SK-N-SH (cell line): ENCODE results near the gene CNNM1. TPM values are rescaled to one million over a fixed set of nuclear protein-coding genes. Genes with fewer than 3 reads are reported as not detected.

ENCODE experiments used
- CTCF ChIA-PET: fragments of 300-600, 350-600 bp; formaldehyde crosslinking; extraction: SDS; loops from one replicate; lab custom pipeline; 2021; lab: Yijun Ruan, JAX
- POLR2A ChIA-PET: fragments of 350-600 bp; sonication (Branson Sonifier 250); formaldehyde crosslinking; extraction: SDS; loops from one replicate; lab custom pipeline; 2020; ENCODE audit warnings: antibody characterized with exemption, inconsistent platforms; lab: Yijun Ruan, JAX
- DNase-seq: peaks from one replicate; pipeline ENCODE4 v3.0.0; 2012
- H2AFZ ChIP-seq: fragments of 200-600 bp; sonication (generic); 2 replicates; pipeline ENCODE4 v1.8.1; 2016; ENCODE audit warnings: antibody characterized with exemption, mild to moderate bottlenecking, low read depth
- H3F3A ChIP-seq: fragments of 200-600 bp; sonication (generic); replicated peaks from 2 replicates; pipeline ENCODE3; 2016; ENCODE audit warnings: antibody characterized with exemption, mild to moderate bottlenecking; ENCODE audit not compliant: insufficient read depth
- H3K27ac ChIP-seq, 2 experiments: fragments of 200-500 bp in 1 of 2; fragments of 200-600 bp in 1 of 2; sonication (Bioruptor generic) in 1 of 2; sonication (generic), shearing (Covaris generic) in 1 of 2; 2 replicates each; pipeline versions ENCODE4 v1.5.1 to v1.6.1; 2014 to 2016; ENCODE audit warnings: low read depth in 2 of 2, inconsistent platforms in 1 of 2, low read length in 1 of 2, mild to moderate bottlenecking in 1 of 2, mixed read lengths in 1 of 2
- H3K27me3 ChIP-seq: fragments of 200-600 bp; sonication (generic), shearing (Covaris generic); 2 replicates; pipeline ENCODE4 v1.6.1; 2016; ENCODE audit warnings: mixed run types; ENCODE audit not compliant: insufficient read depth
- H3K36me3 ChIP-seq, 2 experiments: fragments of 200-500 bp in 1 of 2; fragments of 200-600 bp in 1 of 2; sonication (Bioruptor generic) in 1 of 2; sonication (generic) in 1 of 2; replicated peaks in 1 of 2; 2 replicates each; pipeline versions ENCODE3 to v1.5.1; 2014 to 2016; ENCODE audit warnings: low read length in 1 of 2, mild to moderate bottlenecking in 1 of 2; ENCODE audit not compliant: insufficient read depth in 2 of 2, control insufficient read depth in 1 of 2
- H3K4me1 ChIP-seq, 2 experiments: fragments of 200-500 bp in 1 of 2; fragments of 200-600 bp in 1 of 2; sonication (Bioruptor generic) in 1 of 2; sonication (generic), shearing (Covaris generic) in 1 of 2; 2 replicates each; pipeline versions ENCODE4 v1.5.1 to v1.6.1; 2014 to 2016; ENCODE audit warnings: low read depth in 1 of 2, low read length in 1 of 2, mixed run types in 1 of 2; ENCODE audit not compliant: insufficient read depth in 2 of 2, control insufficient read depth in 1 of 2
- H3K4me2 ChIP-seq: fragments of 200-600 bp; sonication (generic), shearing (Covaris generic); 2 replicates; pipeline ENCODE4 v1.6.1; 2017; ENCODE audit warnings: mixed run types
- H3K4me3 ChIP-seq, 2 experiments: fragments of 200-500 bp in 1 of 2; fragments of 200-600 bp in 1 of 2; sonication (Bioruptor generic) in 1 of 2; sonication (generic), shearing (Covaris generic) in 1 of 2; 2 replicates each; pipeline versions ENCODE4 v1.5.1 to v1.8.1; 2014 to 2016; ENCODE audit warnings: low read depth in 2 of 2, inconsistent platforms in 1 of 2, low read length in 1 of 2, mild to moderate bottlenecking in 1 of 2, mixed read lengths in 1 of 2, moderate library complexity in 1 of 2
- H3K79me2 ChIP-seq: fragments of 200-600 bp; sonication (generic); 2 replicates; pipeline ENCODE4 v1.8.1; 2017; ENCODE audit warnings: mild to moderate bottlenecking; ENCODE audit not compliant: insufficient read depth
- H3K9ac ChIP-seq: fragments of 200-600 bp; sonication (generic); 2 replicates; pipeline ENCODE4 v1.6.1; 2017; ENCODE audit warnings: mixed run types
- H3K9me2 ChIP-seq: fragments of 200-600 bp; sonication (generic); 2 replicates; pipeline ENCODE4 v1.6.1; 2017; ENCODE audit warnings: mixed run types
- H3K9me3 ChIP-seq: fragments of 200-600 bp; sonication (generic); 2 replicates; pipeline ENCODE4 v1.6.1; 2017; ENCODE audit warnings: mixed run types, mild to moderate bottlenecking, moderate library complexity
- H4K20me1 ChIP-seq: fragments of 200-600 bp; sonication (generic); 2 replicates; pipeline ENCODE4 v1.6.1; 2017; ENCODE audit warnings: mild to moderate bottlenecking, mixed run types; ENCODE audit not compliant: insufficient read depth
- CHD2 ChIP-seq: fragments of 150-350 bp; IDR thresholded peaks from 2 replicates; pipeline ENCODE4 v1.6.1; 2018; ENCODE audit warnings: low read length; ENCODE audit not compliant: partially characterized antibody
- CTCF ChIP-seq: fragments of 200-600 bp; sonication (generic); IDR thresholded peaks from 2 replicates; pipeline ENCODE4 v1.6.1; 2017; ENCODE audit warnings: antibody characterized with exemption, mild to moderate bottlenecking, moderate library complexity
- EZH2phosphoT487 ChIP-seq: fragments of 200-600 bp; sonication (generic); IDR thresholded peaks from 2 replicates; pipeline ENCODE4 v1.6.1; 2017; ENCODE audit warnings: low read depth, mixed run types, mild to moderate bottlenecking, antibody characterized with exemption, moderate library complexity, borderline replicate concordance
- FOXM1 ChIP-seq: IDR thresholded peaks from 2 replicates; pipeline ENCODE4 v1.4.0; 2012; ENCODE audit warnings: low read depth, mild to moderate bottlenecking
- GABPA ChIP-seq: IDR thresholded peaks from 2 replicates; pipeline ENCODE4 v1.4.0; 2012; ENCODE audit warnings: low read depth, mild to moderate bottlenecking
- JUND ChIP-seq: IDR thresholded peaks from 2 replicates; pipeline ENCODE4 v1.4.0; 2012
- MEF2A ChIP-seq: IDR thresholded peaks from 2 replicates; pipeline ENCODE4 v1.4.0; 2012; ENCODE audit warnings: low read depth, borderline replicate concordance
- NFIC ChIP-seq: IDR thresholded peaks from 2 replicates; pipeline ENCODE4 v1.4.0; 2012; ENCODE audit warnings: borderline replicate concordance
- NRF1 ChIP-seq: IDR thresholded peaks from 2 replicates; pipeline ENCODE4 v1.6.1; 2012; ENCODE audit warnings: low read depth, mild to moderate bottlenecking, low read length
- RCOR1 ChIP-seq: fragments of 150-350 bp; IDR thresholded peaks from 2 replicates; pipeline ENCODE4 v1.6.1; 2017; ENCODE audit warnings: antibody characterized with exemption, low read length
- SIN3A ChIP-seq: IDR thresholded peaks from 2 replicates; pipeline ENCODE4 v1.6.1; 2012; ENCODE audit warnings: low read depth, mild to moderate bottlenecking, low read length, moderate library complexity, borderline replicate concordance
- SMC3 ChIP-seq: IDR thresholded peaks from 2 replicates; pipeline ENCODE4 v1.6.1; 2012; ENCODE audit warnings: low read depth, low read length, improper control_type of control experiment
- TCF12 ChIP-seq: IDR thresholded peaks from 2 replicates; pipeline ENCODE4 v1.4.0; 2012
- TEAD4 ChIP-seq: IDR thresholded peaks from 2 replicates; pipeline ENCODE4 v1.4.0; 2012; ENCODE audit warnings: mild to moderate bottlenecking, borderline replicate concordance; ENCODE audit not compliant: insufficient read depth
- WGBS: methylation state at CpG from one replicate; pipeline ENCODE4 v1.1.6; 2017; ENCODE audit warnings: low lambda C conversion rate; 5-methylcytosine and 5-hydroxymethylcytosine counted together
- polyA plus RNA-seq, 3 experiments: library from polyadenylated mRNA; depleted of rRNA; stranded (reverse); fragments of >200 nt; gene quantifications; 2 replicates each; pipeline ENCODE4 v1.2.3, GENCODE V29; 2012
- TF ChIP-seq, protein P1 (sequence below): fragments of 150-350 bp; IDR thresholded peaks from 2 replicates; pipeline ENCODE4 v1.6.1; 2016; ENCODE audit warnings: mild to moderate bottlenecking, low read depth, low read length
- TF ChIP-seq, protein P2 (sequence below): IDR thresholded peaks from 2 replicates; pipeline ENCODE4 v1.4.0; 2012; ENCODE audit warnings: low read depth, borderline replicate concordance
- TF ChIP-seq, protein P3 (sequence below): IDR thresholded peaks from 2 replicates; pipeline ENCODE4; 2012
- TF ChIP-seq, protein P4 (sequence below): IDR thresholded peaks from 2 replicates; pipeline ENCODE4 v1.6.1; 2012; ENCODE audit warnings: mild to moderate bottlenecking, low read depth, low read length, moderate library complexity

The CNNM1 gene
- polyA plus RNA-seq, 1 of the 3 experiments (the other 2 are of a cell fraction) = 0.12 TPM

DNA sequence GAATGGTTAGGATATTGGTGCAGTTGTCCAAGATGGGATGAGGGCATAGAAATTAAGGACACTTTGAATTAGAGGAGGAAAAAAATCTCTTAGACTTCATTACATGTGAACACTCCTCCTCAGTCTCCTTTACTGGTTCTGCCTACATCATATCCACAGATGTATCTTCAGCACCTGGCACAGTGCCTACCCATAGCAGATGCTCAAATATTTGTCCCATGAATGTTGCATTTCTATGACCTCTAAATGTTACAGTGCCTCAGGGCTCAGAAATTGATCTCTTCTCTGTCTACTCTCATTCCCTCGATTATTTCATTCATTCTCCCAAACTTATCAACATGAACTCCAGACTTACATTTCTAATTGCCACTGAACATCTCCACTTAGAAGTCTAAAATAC lies 17.1 kb downstream of the CNNM1 start:
- no peaks in the 10 kb centered on the region for H3K27me3 ChIP-seq
- no peak overlapping the region for H3K4me2 ChIP-seq
- ChIA-PET POLR2A (no interaction called here), CTCF (interaction anchor here (0.7 to 2.3 kb wide), 3 partner anchors 18 to 174 kb away, joined by 3 to 6 read pairs (median 3); no protein-coding TSS in a partner anchor)
- no peaks in the 10 kb centered on the region for H3K36me3 ChIP-seq
- H4K20me1 ChIP-seq = no peaks in the 10 kb centered on the region
- no peak overlapping the region for H3K9ac ChIP-seq
- no peak overlapping the region for H2AFZ ChIP-seq
- H3F3A ChIP-seq = no peaks in the 10 kb centered on the region
- TF ChIP-seq, protein P1, sequence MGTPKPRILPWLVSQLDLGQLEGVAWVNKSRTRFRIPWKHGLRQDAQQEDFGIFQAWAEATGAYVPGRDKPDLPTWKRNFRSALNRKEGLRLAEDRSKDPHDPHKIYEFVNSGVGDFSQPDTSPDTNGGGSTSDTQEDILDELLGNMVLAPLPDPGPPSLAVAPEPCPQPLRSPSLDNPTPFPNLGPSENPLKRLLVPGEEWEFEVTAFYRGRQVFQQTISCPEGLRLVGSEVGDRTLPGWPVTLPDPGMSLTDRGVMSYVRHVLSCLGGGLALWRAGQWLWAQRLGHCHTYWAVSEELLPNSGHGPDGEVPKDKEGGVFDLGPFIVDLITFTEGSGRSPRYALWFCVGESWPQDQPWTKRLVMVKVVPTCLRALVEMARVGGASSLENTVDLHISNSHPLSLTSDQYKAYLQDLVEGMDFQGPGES = no peak
- TF ChIP-seq JUND (no peak; the same call in 1 of the 2 replicates), SIN3A (no peak), FOXM1 (no peak), TCF12 (peak; percentile 58), CHD2 (no peak), RCOR1 (peak; percentile 61; the same call in 1 of the 2 replicates), SMC3 (no peak), NFIC (0 out of 2 replicates have a peak, but pooled peaks have one; percentile 39), TEAD4 (no peak), CTCF (no peak), EZH2phosphoT487 (no peak), NRF1 (no peak), MEF2A (no peak), GABPA (no peak)
- TF ChIP-seq, protein P2, sequence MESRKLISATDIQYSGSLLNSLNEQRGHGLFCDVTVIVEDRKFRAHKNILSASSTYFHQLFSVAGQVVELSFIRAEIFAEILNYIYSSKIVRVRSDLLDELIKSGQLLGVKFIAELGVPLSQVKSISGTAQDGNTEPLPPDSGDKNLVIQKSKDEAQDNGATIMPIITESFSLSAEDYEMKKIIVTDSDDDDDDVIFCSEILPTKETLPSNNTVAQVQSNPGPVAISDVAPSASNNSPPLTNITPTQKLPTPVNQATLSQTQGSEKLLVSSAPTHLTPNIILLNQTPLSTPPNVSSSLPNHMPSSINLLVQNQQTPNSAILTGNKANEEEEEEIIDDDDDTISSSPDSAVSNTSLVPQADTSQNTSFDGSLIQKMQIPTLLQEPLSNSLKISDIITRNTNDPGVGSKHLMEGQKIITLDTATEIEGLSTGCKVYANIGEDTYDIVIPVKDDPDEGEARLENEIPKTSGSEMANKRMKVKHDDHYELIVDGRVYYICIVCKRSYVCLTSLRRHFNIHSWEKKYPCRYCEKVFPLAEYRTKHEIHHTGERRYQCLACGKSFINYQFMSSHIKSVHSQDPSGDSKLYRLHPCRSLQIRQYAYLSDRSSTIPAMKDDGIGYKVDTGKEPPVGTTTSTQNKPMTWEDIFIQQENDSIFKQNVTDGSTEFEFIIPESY = no peak
- TF ChIP-seq, protein P3, sequence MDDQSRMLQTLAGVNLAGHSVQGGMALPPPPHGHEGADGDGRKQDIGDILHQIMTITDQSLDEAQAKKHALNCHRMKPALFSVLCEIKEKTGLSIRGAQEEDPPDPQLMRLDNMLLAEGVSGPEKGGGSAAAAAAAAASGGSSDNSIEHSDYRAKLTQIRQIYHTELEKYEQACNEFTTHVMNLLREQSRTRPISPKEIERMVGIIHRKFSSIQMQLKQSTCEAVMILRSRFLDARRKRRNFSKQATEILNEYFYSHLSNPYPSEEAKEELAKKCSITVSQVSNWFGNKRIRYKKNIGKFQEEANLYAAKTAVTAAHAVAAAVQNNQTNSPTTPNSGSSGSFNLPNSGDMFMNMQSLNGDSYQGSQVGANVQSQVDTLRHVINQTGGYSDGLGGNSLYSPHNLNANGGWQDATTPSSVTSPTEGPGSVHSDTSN = no peak
- TF ChIP-seq, protein P4, sequence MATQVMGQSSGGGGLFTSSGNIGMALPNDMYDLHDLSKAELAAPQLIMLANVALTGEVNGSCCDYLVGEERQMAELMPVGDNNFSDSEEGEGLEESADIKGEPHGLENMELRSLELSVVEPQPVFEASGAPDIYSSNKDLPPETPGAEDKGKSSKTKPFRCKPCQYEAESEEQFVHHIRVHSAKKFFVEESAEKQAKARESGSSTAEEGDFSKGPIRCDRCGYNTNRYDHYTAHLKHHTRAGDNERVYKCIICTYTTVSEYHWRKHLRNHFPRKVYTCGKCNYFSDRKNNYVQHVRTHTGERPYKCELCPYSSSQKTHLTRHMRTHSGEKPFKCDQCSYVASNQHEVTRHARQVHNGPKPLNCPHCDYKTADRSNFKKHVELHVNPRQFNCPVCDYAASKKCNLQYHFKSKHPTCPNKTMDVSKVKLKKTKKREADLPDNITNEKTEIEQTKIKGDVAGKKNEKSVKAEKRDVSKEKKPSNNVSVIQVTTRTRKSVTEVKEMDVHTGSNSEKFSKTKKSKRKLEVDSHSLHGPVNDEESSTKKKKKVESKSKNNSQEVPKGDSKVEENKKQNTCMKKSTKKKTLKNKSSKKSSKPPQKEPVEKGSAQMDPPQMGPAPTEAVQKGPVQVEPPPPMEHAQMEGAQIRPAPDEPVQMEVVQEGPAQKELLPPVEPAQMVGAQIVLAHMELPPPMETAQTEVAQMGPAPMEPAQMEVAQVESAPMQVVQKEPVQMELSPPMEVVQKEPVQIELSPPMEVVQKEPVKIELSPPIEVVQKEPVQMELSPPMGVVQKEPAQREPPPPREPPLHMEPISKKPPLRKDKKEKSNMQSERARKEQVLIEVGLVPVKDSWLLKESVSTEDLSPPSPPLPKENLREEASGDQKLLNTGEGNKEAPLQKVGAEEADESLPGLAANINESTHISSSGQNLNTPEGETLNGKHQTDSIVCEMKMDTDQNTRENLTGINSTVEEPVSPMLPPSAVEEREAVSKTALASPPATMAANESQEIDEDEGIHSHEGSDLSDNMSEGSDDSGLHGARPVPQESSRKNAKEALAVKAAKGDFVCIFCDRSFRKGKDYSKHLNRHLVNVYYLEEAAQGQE = no peak
- no peaks in the 10 kb centered on the region for H3K9me3 ChIP-seq
- DNase-seq = peak; percentile 36
- H3K4me1 ChIP-seq = peaks cover 0 to 3% of the 10 kb centered on the region in 2 experiments; a peak in 1 of 4 replicates
- 7% methylated on average over 1 of the region's 1 CpG for WGBS
- no peak overlapping the region for H3K27ac ChIP-seq
- no peaks in the 10 kb centered on the region for H3K9me2 ChIP-seq
- H3K79me2 ChIP-seq = no peaks in the 10 kb centered on the region
- no peak overlapping the region for H3K4me3 ChIP-seq
